NCI-H1694 (cell line): ENCODE measurements around the gene CLSTN2.

Experiments
- DNase-seq: peaks from one replicate; lab custom pipeline; 2025; lab: John Stamatoyannopoulos, UW

Gene CLSTN2

GRCh38 chr3:140552403-140552802 is 617.4 kb downstream of the CLSTN2 start:
- DNase-seq = no peak

DNA sequence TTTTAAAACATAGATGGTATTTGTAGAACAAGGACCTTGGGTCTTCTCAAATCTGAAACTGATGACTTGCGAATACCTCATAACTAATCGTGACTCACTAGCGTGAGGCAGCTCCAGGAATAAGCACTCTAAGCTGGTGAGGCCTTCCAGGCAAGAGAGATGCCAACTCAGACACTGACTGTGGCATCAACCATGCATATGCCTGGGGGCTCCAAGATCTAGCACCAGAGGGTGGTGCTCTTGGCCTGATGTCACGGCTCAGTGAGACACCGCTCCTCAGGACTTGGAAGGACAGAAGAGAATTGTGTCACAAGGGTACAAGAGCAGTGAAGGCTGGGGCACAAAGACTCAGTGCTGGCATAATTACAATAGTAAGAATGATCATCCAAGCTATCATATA is 617.9 kb downstream of the CLSTN2 start:
- DNase-seq = no peak

DNA sequence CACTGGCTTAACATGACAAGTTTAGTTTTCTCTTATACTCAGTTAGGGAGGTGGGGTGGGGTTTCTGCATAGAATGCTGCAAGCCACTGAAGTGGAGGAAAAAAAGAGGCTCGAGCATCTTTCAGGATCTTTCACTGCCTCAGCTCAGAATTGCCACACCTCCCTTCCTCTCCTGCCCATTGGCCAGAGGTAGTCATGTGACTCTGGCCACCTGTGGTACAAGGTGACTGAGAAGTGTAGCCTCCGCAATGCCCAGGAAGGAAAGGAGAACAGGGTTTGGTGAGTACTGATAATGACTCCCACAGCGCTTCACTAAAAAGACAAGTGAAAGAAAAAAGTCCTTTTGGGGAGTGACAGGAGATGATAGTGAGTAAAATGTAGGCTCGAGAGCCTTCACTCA is 618.6 kb downstream of the CLSTN2 start:
- DNase-seq = no peak

- no peak for DNase-seq
Observed at GRCh38 chr3:140555666-140556065, 620.7 kb downstream of the CLSTN2 start.

DNA sequence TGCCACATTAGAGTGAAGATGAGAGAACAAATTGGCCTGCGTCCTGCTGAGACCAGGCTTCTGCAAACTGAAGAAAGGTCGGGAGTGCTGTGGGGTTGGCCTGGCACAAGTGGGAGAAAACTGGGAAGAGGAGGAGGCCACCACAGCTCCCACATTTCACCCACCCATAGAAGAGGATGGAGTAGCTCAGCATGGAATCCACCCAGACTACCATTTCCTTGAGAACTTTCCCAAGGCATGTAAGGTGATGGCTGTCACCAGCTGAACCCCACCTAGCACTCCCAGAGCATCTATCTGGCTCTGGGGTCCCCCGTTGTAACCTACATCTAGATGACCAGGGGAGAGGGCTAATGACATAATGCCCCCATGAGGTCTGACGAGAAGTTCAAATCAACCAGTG is 622.5 kb downstream of the CLSTN2 start:
- no peak for DNase-seq

DNA sequence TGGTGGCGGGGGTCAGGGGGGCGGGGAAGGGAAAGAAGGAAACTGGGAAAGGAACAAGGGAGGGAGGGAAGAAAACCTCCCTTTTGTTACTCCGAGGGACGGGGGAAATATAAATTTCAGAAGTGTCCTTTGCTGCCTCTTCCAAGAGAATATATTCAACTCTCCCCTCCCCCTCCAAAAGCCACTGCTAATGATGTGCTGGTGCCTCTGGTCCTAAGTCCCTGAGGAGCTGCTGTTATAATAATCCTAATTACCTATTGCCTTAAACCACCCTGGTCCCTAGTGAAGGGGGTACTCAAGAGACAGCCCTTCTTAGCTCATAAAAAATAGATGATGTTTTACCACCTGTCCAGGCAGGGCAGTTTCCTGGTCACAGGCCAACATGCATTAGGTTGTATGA is 624.6 kb downstream of the CLSTN2 start:
- no peak for DNase-seq

GRCh38 chr3:140563206-140563760 is 628.3 kb downstream of the CLSTN2 start:
- DNase-seq = no peak

DNA sequence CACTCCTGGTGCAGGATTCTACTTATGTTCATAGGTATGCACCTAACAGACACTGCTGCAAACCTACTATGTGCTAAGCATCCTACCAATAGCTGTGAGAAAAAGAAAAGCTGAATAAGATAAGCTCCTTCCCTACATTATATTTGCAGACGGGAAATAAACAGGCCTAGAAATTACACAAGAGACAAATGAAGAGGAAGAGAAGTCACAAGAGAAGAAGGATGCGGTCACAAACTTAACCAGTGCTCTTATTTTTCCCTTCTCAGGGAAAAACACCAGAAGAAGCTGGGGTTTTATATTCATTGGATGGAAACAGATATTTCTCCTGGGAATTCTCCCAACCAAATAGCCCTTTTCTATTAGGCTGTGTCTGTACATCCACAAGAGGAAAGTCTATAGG is 633.1 kb downstream of the CLSTN2 start:
- no peak for DNase-seq

DNA sequence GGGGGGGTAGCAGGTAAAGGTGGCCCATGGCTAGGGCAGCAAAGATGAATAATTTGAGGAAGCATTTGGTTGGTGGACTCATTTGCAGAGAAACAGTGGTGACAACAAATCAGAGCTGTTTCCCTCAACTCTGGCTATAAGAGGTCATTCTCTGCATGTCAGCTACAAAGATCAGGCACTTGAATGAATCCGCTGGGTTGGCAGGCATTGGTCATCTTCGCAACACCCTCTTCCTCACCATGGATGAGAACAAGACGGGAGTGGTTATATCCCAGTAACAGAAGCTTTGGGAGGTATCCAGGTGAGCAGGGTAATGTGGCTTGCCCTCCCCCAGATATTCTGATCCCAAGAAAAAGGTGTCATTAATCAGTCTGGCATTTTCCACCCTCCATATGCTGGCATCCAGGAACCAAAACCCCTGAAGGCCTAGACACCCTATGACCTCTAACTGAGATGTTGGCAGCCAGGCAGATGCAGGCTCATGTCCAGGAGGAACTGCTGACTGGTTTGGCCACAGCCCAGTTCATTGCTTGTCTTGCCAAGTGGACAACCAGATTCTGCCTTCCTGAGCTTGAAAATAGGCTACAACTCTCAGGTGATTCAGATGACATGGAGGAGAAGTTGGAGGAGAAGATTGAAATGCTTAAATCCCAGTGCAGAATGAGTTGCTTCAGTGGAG is 634.0 kb downstream of the CLSTN2 start:
- no peak for DNase-seq

- no peak for DNase-seq
Observed at GRCh38 chr3:140570602-140571001, 635.6 kb downstream of the CLSTN2 start.

- DNase-seq = no peak
Observed at GRCh38 chr3:140571836-140572235, 636.9 kb downstream of the CLSTN2 start.

DNA sequence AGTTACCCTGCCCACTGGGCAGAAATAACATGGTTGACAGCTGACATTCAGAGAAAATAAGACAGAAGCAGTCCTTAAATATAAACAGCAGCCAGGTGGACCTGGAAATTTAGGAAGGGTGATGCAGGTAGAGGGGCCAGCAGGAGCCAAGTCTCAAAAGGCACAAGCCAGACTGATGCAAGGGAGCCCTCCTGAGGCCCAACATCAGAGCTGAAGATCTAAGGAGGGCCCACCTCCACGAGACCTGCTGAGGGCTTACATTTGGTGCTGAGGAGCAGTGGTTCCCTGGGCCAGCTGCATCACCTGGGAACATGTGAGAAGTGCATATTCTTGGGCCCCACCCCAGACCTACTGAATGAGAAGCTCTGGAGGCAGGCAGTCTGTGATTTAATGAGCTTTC is 637.3 kb downstream of the CLSTN2 start:
- no peak for DNase-seq

DNA sequence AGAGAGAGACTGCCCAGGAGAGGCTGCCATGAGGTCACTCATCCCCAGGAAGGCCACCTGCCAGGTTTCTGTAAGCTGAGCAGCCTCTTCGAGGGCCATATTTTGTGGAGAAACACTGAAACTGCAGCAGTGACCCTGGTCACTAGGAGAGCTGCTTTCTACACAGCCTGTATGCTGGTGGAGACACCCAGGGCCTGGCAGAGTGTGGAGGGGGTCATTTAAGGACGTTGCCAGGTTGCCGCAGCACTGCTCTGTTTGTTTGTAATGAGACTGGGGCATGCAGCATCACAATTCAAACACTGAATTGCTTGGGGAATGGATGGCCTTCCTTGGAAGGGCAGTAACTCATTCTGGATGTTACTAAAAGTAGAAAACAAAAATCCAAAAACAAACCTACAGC is 638.0 kb downstream of the CLSTN2 start:
- no peak for DNase-seq

- DNase-seq = no peak
Observed at GRCh38 chr3:140574375-140574774, 639.4 kb downstream of the CLSTN2 start.

DNA sequence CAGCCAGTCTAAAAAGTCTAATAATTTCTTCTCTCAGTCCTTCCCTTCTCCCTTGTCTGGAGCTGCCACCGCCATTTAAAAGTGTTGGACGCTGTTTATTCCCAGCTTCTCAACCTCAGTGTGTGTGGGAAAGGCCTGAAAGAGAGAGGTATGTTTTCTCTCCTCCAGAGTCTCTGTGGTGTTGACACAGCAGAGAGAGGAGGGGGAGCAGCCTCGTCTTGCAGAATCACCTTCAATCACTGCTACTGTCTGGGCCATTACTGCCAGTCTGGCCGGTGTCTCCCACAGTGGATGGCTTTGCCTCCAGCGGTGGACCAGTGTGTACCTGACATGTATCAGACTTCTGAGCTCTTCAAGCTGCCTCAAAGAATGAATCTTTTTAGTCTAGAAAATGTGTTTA is 641.5 kb downstream of the CLSTN2 start:
- no peak for DNase-seq

- DNase-seq = no peak
Observed at GRCh38 chr3:140577911-140578310, 642.9 kb downstream of the CLSTN2 start.

DNA sequence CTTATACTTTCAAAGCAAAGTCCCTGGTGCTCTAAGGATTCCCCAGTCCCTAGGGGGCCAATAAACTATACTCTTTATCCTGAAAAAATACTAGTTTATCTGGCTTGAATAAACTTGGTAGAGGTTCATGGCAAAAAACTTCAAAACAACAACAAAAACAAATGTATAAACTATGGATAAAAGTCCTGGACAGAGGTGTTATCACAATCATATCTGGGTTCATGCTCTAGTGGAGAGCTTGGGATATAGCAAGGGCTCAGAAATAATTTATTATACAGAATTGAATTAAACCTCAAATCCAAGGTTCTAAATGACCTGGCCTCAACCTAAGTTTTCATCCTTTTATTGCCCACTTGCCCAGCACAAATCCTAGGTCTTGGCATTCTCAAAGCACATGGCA is 644.3 kb downstream of the CLSTN2 start:
- no peak for DNase-seq

DNA sequence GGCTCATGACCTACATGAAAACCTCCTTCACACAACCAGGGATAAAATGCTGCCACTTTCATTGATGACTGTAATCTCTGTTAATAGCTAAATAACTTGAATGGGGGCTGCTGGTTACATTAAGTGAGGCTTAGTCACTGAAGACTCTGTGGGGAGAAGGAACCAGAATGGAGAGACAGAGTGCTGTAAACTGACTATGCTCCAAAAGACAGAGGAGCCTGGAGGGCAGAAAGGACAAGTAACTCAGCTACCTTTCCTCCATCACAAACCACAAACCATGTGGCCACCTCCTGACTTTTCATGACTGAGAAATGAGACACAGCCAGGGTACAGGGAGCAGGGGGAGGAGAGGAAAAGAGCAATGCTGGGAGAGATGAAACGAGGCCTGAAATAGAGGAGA is 645.8 kb downstream of the CLSTN2 start:
- no peak for DNase-seq

- no peak for DNase-seq
Observed at GRCh38 chr3:140584549-140584948, 649.6 kb downstream of the CLSTN2 start.

DNA sequence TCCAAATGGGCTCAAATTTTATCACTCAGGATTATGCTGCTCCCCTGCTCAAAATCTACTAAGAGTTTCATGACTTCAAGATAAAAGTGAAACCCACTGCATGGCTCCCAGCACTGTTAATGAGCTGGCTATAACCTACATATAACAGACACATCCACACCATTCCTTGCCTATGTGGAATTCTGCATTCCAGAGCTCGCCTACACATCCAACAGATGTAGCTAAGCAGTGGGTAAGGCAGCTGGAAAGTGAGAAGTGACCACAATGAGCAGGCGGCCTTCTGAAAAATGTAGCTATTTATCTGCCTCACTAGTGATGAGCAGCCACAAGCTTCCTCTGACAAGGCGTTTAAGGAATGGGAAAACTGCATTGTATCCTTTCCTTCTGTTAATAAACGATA is 650.8 kb downstream of the CLSTN2 start:
- DNase-seq = no peak

- DNase-seq = no peak
Observed at GRCh38 chr3:140586311-140586710, 651.3 kb downstream of the CLSTN2 start.

DNA sequence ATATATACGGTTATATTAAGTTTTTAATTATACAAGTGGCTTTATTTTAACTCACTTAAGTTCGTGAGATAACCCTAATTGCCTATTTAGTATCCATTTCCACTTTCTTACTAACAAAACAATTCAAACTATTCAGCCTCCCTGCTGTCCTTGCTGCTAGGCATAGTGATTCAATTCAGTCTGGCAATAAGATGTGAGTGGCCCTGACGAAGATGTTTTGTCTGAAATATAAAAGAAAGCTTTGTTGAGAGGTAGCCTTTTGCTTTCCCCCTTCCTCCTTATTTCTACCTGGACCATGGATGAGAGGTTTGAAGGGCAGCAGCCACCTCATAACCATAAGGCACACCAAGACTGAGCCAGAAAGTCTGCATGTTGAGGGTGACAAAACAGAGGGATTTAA is 653.6 kb downstream of the CLSTN2 start:
- no peak for DNase-seq

- DNase-seq = no peak
Observed at GRCh38 chr3:140593766-140594165, 658.8 kb downstream of the CLSTN2 start.

DNA sequence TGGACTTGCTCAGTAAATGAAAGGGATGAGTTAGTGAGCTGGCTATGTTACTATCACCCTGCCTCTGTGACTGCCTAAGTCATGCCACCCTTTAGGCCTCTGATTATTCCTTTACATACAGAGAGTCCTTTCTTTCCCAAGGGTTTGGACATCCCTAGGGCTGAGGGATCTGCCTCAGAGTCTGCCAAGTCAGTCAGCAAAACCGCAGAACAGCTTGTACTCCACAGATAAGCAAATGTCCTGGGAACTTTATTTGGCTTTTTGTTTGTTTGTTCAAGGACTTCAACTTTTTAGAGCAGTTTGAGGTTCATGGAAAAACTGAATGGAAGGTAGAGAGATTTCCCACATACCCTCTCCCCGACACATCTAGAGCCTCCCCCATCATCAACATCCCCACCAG is 660.3 kb downstream of the CLSTN2 start:
- no peak for DNase-seq
